SK-N-SH treated with all-trans-retinoic acid at 6 μM for 48 hours (cell line): ENCODE results near the gene KCNJ9.

Source experiments
- ZFP30 ChIP-seq: fragments of 450-650 bp; formaldehyde crosslinking; IDR thresholded peaks from 2 replicates; pipeline ENCODE4 v1.5.0; 2022; ENCODE audit warnings: mild to moderate bottlenecking, moderate library complexity
- ZNF565 ChIP-seq: fragments of 450-650 bp; formaldehyde crosslinking; conservative IDR thresholded peaks from 2 replicates; pipeline ENCODE4 v1.5.0; 2020; ENCODE audit warnings: low read depth, mild to moderate bottlenecking, moderate library complexity

DNA sequence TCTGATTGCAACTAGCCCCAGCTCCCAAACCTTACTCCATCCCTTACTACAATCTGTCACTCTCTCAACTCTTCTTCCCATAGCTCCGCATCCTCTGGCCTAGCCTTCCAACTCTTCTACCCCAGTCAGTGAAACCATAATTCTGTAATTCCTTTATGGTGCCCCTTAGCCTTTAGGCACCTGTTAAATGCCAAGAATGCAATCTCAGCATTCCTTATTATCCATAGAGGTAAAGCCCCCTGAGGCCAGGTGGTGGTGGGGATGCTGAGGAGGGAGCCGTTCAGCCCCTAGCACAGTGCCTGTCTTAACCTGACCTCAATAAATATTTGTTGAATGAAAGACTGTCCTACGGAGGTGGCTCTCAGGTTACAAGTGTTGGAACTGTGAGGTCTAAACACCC lies 48.2 kb downstream of the KCNJ9 start:
- TF ChIP-seq ZNF565 (CRISPR knock-in tag), result no peak
- no peak for TF ChIP-seq ZFP30
